KMS-11 (cell line): ENCODE results near the gene SCNN1A.

ENCODE experiments used
- H2AFZ ChIP-seq: fragments of 200-600 bp; sonication (generic); 2 replicates; pipeline ENCODE4 v1.6.1; 2016; ENCODE audit warnings: antibody characterized with exemption, mixed run types, low read depth
- H3K27ac ChIP-seq: fragments of 200-600 bp; sonication (generic); 2 replicates; pipeline ENCODE4 v1.6.1; 2016; ENCODE audit warnings: mild to moderate bottlenecking, mixed run types
- H3K27me3 ChIP-seq: fragments of 200-600 bp; sonication (generic); 2 replicates; pipeline ENCODE4 v1.6.1; 2017; ENCODE audit warnings: mild to moderate bottlenecking, low read depth, mixed run types, moderate library complexity; ENCODE audit not compliant: insufficient read depth
- H3K36me3 ChIP-seq: fragments of 200-600 bp; sonication (generic); 2 replicates; pipeline ENCODE4 v1.6.1; 2017; ENCODE audit warnings: mild to moderate bottlenecking, mixed run types; ENCODE audit not compliant: insufficient read depth
- H3K4me1 ChIP-seq: fragments of 200-600 bp; sonication (generic); 2 replicates; pipeline ENCODE4 v1.6.1; 2016; ENCODE audit warnings: mild to moderate bottlenecking, low read depth, mixed run types; ENCODE audit not compliant: poor library complexity, severe bottlenecking
- H3K4me2 ChIP-seq: fragments of 200-600 bp; sonication (generic); 2 replicates; pipeline ENCODE4 v1.7.0; 2016; ENCODE audit warnings: mild to moderate bottlenecking, mixed run types
- H3K4me3 ChIP-seq: fragments of 200-600 bp; sonication (generic); IDR thresholded peaks from 2 replicates; pipeline ENCODE4 v1.6.1; 2017; ENCODE audit warnings: low read depth, low read length, mixed read lengths; ENCODE audit not compliant: insufficient read depth
- H3K79me2 ChIP-seq: fragments of 200-600 bp; sonication (generic); 2 replicates; pipeline ENCODE4 v1.6.1; 2016; ENCODE audit warnings: low read depth, mixed run types; ENCODE audit not compliant: insufficient read depth
- H3K9ac ChIP-seq: fragments of 200-600 bp; sonication (generic); 2 replicates; pipeline ENCODE4 v1.6.1; 2016; ENCODE audit warnings: mild to moderate bottlenecking, mixed run types
- H4K20me1 ChIP-seq: fragments of 200-600 bp; sonication (generic); 2 replicates; pipeline ENCODE4 v1.6.1; 2016; ENCODE audit warnings: mild to moderate bottlenecking, mixed run types; ENCODE audit not compliant: insufficient read depth
- CTCF ChIP-seq: fragments of 200-600 bp; sonication (generic); conservative IDR thresholded peaks from 2 replicates; pipeline ENCODE4 v1.6.1; 2017; ENCODE audit warnings: low read depth, mild to moderate bottlenecking, antibody characterized with exemption, low read length, moderate library complexity, mixed read lengths

Gene SCNN1A

DNA sequence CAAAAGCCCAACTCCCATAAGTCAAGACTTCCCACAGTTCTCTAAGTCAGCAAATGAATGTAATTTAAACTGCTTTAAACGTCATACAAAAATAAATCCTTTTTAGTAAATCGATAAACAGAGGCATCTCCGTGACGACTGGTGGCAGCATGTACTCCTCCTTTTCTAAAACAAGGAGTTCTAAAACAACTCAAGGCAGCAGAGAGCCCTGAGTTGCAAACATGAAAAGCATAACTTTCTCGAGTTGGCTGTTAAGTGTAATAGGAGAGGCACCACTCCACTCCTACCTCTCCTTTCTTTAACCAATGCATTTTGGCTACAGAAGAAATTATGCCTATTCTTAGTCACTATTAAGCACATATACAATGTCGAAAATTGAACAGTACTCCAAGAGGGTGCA, 30.6 kb upstream of the SCNN1A start:
- Histone ChIP-seq H4K20me1 (no peaks in the 10 kb centered on the region), H2AFZ (no peak overlapping the region), H3K36me3 (no peaks in the 10 kb centered on the region), H3K4me1 (no peaks in the 10 kb centered on the region), H3K27ac (no peak overlapping the region), H3K9ac (no peak overlapping the region), H3K27me3 (no peaks in the 10 kb centered on the region), H3K4me3 (no peak overlapping the region), H3K4me2 (no peak overlapping the region), H3K79me2 (no peaks in the 10 kb centered on the region)
- TF ChIP-seq CTCF, result no peak

GRCh38 chr12:6404390-6404789, 29.0 kb upstream of the SCNN1A start:
- no peak for TF ChIP-seq CTCF
- Histone ChIP-seq H3K4me1 (no peaks in the 10 kb centered on the region), H3K36me3 (no peaks in the 10 kb centered on the region), H3K27me3 (no peaks in the 10 kb centered on the region), H4K20me1 (no peaks in the 10 kb centered on the region), H3K79me2 (no peaks in the 10 kb centered on the region), H3K4me3 (no peak overlapping the region), H2AFZ (no peak overlapping the region), H3K9ac (no peak overlapping the region), H3K4me2 (no peak overlapping the region), H3K27ac (no peak overlapping the region)

DNA sequence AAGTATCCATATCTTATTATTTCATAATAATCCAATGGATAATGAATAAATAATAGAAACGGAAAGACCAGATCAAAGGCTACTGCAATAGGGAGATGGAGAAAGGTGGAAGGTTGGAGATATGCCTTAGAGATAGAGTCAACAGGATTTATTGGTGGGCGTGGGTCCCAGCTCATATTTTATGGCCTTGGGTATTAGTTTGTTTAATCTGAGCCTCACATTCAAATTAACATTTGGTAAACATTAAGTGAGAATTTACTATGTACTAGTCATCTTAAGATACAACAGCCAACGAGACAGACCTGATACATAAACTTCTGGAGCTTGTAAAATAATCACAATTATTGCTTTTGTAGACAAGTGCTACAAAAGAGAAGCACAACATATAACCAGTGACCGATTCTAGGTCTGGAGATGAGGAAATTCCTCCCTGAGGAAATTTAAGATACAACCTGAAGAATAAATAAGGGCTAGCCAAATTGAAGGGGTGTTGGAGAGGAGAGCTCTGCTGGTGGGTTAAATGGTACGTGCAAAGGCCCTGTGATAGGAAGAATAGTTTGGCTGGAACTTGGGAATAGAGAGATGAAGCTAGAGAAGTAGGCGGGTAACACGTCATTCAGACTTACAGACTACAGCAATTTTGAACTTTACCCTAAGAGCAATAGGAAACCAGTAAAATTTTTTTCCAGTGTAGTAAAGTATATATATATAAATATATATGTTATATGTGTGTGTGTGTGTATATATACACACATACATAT, 24.7 kb upstream of the SCNN1A start:
- H3K4me1 ChIP-seq, result no peaks in the 10 kb centered on the region
- no peaks in the 10 kb centered on the region for H4K20me1 ChIP-seq
- H3K4me3 ChIP-seq, result no peak overlapping the region
- H3K79me2 ChIP-seq, result no peaks in the 10 kb centered on the region
- no peak for TF ChIP-seq CTCF
- no peaks in the 10 kb centered on the region for H3K27me3 ChIP-seq
- no peaks in the 10 kb centered on the region for H3K36me3 ChIP-seq
- H3K27ac ChIP-seq, result no peak overlapping the region
- no peak overlapping the region for H2AFZ ChIP-seq
- no peak overlapping the region for H3K9ac ChIP-seq
- no peak overlapping the region for H3K4me2 ChIP-seq

DNA sequence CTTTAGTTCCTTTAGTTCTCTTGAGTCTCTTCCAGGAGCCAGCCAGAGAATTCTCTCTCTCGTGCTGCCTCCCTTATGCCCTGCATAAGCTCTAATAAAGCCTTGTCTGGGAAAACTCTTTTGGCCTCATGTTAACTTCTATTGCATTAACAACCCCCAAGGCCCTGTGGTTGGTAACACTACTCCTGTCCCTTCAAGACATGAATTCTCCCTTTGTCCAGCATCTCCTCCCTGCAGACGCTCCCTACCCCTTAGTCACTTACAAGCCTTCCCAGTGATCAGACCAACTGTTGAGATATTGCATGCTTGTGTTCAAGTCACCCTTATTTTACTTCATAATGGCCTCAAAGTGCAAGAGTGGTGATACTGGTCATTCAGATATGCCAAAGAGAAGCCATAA, 20.7 kb upstream of the SCNN1A start:
- Histone ChIP-seq H3K36me3 (no peaks in the 10 kb centered on the region), H3K9ac (no peak overlapping the region), H3K4me3 (no peak overlapping the region), H3K4me2 (no peak overlapping the region), H3K27ac (no peak overlapping the region), H2AFZ (no peak overlapping the region), H4K20me1 (no peaks in the 10 kb centered on the region), H3K27me3 (no peaks in the 10 kb centered on the region), H3K79me2 (no peaks in the 10 kb centered on the region), H3K4me1 (no peaks in the 10 kb centered on the region)
- TF ChIP-seq CTCF, result no peak
